Measurements from ENCODE around the gene AUTS2. TPM values are rescaled to one million over a fixed set of nuclear protein-coding genes. Genes with fewer than 3 reads are reported as not detected.

The AUTS2 gene
- total RNA-seq, 3 donors from 2014 or later, result 31.2 to 67.6 (median 36.5) TPM

DNA sequence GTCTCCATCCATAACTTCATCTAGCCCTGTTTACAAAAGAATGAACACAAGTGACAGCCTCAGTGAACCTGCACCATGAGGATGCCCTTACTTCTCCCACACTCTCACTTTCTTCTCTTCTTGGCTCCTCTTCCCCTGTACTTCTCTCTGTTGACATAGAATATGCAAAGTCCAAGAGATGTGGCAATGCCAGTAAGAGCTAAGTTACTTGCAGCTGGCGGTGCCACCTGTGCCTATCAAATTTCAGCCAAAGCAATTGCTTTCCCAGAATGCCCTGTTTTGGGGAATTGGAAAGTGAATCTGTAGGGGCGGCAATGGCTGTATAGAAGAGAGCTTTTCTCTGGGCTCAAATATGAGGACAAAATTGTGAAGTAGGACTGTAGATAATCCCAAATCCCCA, 557.8 kb downstream of the AUTS2 start:
- no peak for ATAC-seq
- no peaks in the 10 kb centered on the region for H3K4me1 ChIP-seq (ENCODE audit: low read depth)
- no peaks in the 10 kb centered on the region for H3K36me3 ChIP-seq (ENCODE audit: low read depth)
- intact Hi-C loops (cut with DNase I, micrococcal nuclease), result no loop called here
- TF ChIP-seq, protein P1, sequence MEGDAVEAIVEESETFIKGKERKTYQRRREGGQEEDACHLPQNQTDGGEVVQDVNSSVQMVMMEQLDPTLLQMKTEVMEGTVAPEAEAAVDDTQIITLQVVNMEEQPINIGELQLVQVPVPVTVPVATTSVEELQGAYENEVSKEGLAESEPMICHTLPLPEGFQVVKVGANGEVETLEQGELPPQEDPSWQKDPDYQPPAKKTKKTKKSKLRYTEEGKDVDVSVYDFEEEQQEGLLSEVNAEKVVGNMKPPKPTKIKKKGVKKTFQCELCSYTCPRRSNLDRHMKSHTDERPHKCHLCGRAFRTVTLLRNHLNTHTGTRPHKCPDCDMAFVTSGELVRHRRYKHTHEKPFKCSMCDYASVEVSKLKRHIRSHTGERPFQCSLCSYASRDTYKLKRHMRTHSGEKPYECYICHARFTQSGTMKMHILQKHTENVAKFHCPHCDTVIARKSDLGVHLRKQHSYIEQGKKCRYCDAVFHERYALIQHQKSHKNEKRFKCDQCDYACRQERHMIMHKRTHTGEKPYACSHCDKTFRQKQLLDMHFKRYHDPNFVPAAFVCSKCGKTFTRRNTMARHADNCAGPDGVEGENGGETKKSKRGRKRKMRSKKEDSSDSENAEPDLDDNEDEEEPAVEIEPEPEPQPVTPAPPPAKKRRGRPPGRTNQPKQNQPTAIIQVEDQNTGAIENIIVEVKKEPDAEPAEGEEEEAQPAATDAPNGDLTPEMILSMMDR (IDR thresholded peaks at IDR 0.05), result no peak
- no peak for DNase-seq
- H3K4me3 ChIP-seq, result no peak overlapping the region
- H3K9me3 ChIP-seq, result peaks cover 12% of the 10 kb centered on the region

GRCh38 chr7:70159121-70159520, 560.8 kb downstream of the AUTS2 start:
- TF ChIP-seq, protein P1 (IDR thresholded peaks at IDR 0.05), result no peak
- ATAC-seq, result no peak
- intact Hi-C loops (cut with DNase I, micrococcal nuclease), result no loop called here
- H3K36me3 ChIP-seq (ENCODE audit: low read depth), result no peaks in the 10 kb centered on the region
- H3K4me1 ChIP-seq (ENCODE audit: low read depth), result no peaks in the 10 kb centered on the region
- H3K4me3 ChIP-seq, result no peak overlapping the region
- no peak for DNase-seq
- H3K9me3 ChIP-seq, result no peaks in the 10 kb centered on the region

DNA sequence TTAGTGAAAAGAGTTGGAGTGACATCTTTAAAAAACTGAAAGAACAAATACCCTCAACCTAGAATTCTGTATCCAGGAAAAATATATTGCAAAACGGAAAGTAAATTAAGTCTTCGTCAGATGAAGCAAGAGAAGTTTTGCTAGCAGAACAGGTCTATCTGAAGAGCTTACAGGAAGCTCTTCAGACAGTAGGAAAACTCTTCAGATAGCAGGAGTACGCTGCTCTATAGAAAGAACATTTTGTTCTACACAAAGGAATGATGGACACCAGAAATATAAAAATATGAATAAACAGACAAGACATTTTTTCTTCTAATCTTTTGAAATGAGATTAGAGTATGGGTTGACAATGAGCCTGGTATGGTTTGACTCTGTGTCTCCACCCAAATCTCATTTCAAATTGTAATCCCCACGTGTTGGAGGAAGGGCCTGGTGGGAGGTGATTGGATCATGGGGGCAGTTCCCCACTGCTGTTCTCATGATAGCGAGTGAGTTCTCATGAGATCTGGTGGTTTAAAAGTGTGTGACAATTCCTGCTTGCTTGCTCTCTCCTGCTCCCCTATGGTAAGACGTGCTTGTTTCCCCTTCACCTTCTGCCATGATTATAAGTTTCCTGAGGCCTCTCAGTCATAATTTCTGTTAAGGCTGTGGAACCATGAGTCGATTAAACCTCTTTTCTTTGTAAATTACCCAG, 567.3 kb downstream of the AUTS2 start:
- Histone ChIP-seq H3K36me3 (ENCODE audit: low read depth) (no peaks in the 10 kb centered on the region), H3K4me1 (ENCODE audit: low read depth) (no peaks in the 10 kb centered on the region), H3K9me3 (peaks cover 13% of the 10 kb centered on the region), H3K4me3 (no peak overlapping the region)
- no peak for DNase-seq
- intact Hi-C loops (cut with DNase I, micrococcal nuclease), result no loop called here
- ATAC-seq, result no peak
- TF ChIP-seq, protein P1 (IDR thresholded peaks at IDR 0.05), result no peak

- Histone ChIP-seq H3K36me3 (ENCODE audit: low read depth) (no peaks in the 10 kb centered on the region), H3K4me3 (no peak overlapping the region), H3K4me1 (ENCODE audit: low read depth) (no peaks in the 10 kb centered on the region), H3K9me3 (peaks cover 18% of the 10 kb centered on the region)
- DNase-seq (no peak), ATAC-seq (no peak)
- intact Hi-C loops (cut with DNase I, micrococcal nuclease), result no loop called here
- TF ChIP-seq, protein P1 (IDR thresholded peaks at IDR 0.05), result no peak
Observed at GRCh38 chr7:70171369-70171920, 573.2 kb downstream of the AUTS2 start.

- intact Hi-C loops (cut with DNase I, micrococcal nuclease), result no loop called here
- TF ChIP-seq, protein P1 (IDR thresholded peaks at IDR 0.05), result no peak
- ATAC-seq, result no peak
Observed at GRCh38 chr7:70177166-70177565, 578.9 kb downstream of the AUTS2 start.

More at GRCh38 chr7:70177166-70177565, 578.9 kb downstream of the AUTS2 start:
- Histone ChIP-seq H3K4me1 (ENCODE audit: low read depth) (peaks cover 11% of the 10 kb centered on the region), H3K9me3 (peaks cover 5% of the 10 kb centered on the region), H3K36me3 (ENCODE audit: low read depth) (no peaks in the 10 kb centered on the region), H3K4me3 (no peak overlapping the region)
- no peak for DNase-seq
